H9 (cell line): ENCODE data around the gene PRR5L. TPM values are rescaled to one million over a fixed set of nuclear protein-coding genes. Genes with fewer than 3 reads are reported as not detected.

Experiments
- DNase-seq: peaks from one replicate; pipeline ENCODE4 v3.0.0-alpha.2; 2017
- H2AFZ ChIP-seq: one replicate; pipeline ENCODE4 v1.6.1; 2013; ENCODE audit warnings: mild to moderate bottlenecking, low read length, control low read depth, moderate library complexity
- H2AK5ac ChIP-seq: 2 replicates; pipeline ENCODE4 v1.6.1; 2013; ENCODE audit warnings: low read length, control low read depth, mixed read lengths; ENCODE audit not compliant: insufficient read length
- H2BK120ac ChIP-seq: one replicate; pipeline ENCODE4 v1.6.1; 2013; ENCODE audit warnings: low read depth, mild to moderate bottlenecking, low read length, control low read depth, inconsistent platforms; ENCODE audit not compliant: poor library complexity, severe bottlenecking
- H2BK12ac ChIP-seq: 2 replicates; pipeline ENCODE4 v1.6.1; 2013; ENCODE audit warnings: low read length, control low read depth, mixed read lengths, low read depth; ENCODE audit not compliant: insufficient read length
- H2BK15ac ChIP-seq: 2 replicates; pipeline ENCODE4 v1.6.1; 2013; ENCODE audit warnings: low read depth, low read length, control low read depth
- H2BK20ac ChIP-seq: one replicate; pipeline ENCODE4 v1.6.1; 2013; ENCODE audit warnings: low read depth, mild to moderate bottlenecking, low read length, control low read depth, inconsistent platforms; ENCODE audit not compliant: poor library complexity, severe bottlenecking
- H2BK5ac ChIP-seq: 2 replicates; pipeline ENCODE4 v1.6.1; 2013; ENCODE audit warnings: low read length, control low read depth, mixed read lengths; ENCODE audit not compliant: insufficient read length
- H3K14ac ChIP-seq: 2 replicates; pipeline ENCODE4 v1.6.1; 2013; ENCODE audit warnings: low read length, control low read depth; ENCODE audit not compliant: insufficient read depth
- H3K18ac ChIP-seq: 2 replicates; pipeline ENCODE4 v1.6.1; 2013; ENCODE audit warnings: low read depth, mild to moderate bottlenecking, mixed read lengths, low read length, control low read depth; ENCODE audit not compliant: insufficient read length
- H3K23ac ChIP-seq: 2 replicates; pipeline ENCODE4 v1.6.1; 2013; ENCODE audit warnings: low read length, control low read depth, mixed read lengths, low read depth; ENCODE audit not compliant: insufficient read length
- H3K23me2 ChIP-seq: 2 replicates; pipeline ENCODE4 v1.6.1; 2013; ENCODE audit warnings: low read depth, mild to moderate bottlenecking, mixed read lengths, low read length, control low read depth; ENCODE audit not compliant: insufficient read length, poor library complexity, severe bottlenecking
- H3K27ac ChIP-seq: 2 replicates; pipeline ENCODE4 v1.5.1; 2013; ENCODE audit warnings: low read length, control low read depth, mixed read lengths, low read depth; ENCODE audit not compliant: insufficient read length
- H3K27me3 ChIP-seq: 2 replicates; pipeline ENCODE4 v1.6.1; 2013; ENCODE audit warnings: low read length, control low read depth, inconsistent platforms; ENCODE audit not compliant: insufficient read depth
- H3K4ac ChIP-seq: 2 replicates; pipeline ENCODE4 v1.6.1; 2013; ENCODE audit warnings: low read depth, mild to moderate bottlenecking, control low read depth, inconsistent platforms, low read length, moderate library complexity
- H3K4me1 ChIP-seq: 2 replicates; pipeline ENCODE4 v1.6.1; 2013; ENCODE audit warnings: low read length, control low read depth, inconsistent platforms; ENCODE audit not compliant: insufficient read depth
- H3K4me2 ChIP-seq: 2 replicates; pipeline ENCODE4 v1.6.1; 2013; ENCODE audit warnings: low read length, control low read depth, mixed read lengths; ENCODE audit not compliant: insufficient read length, insufficient read depth
- H3K56ac ChIP-seq: 2 replicates; pipeline ENCODE4 v1.6.1; 2013; ENCODE audit warnings: low read depth, mild to moderate bottlenecking, mixed read lengths, low read length, control low read depth; ENCODE audit not compliant: insufficient read length
- H3K79me1 ChIP-seq: 2 replicates; pipeline ENCODE4 v1.6.1; 2013; ENCODE audit warnings: low read depth, mild to moderate bottlenecking, moderate library complexity, low read length, control low read depth, inconsistent platforms; ENCODE audit not compliant: insufficient read depth, poor library complexity, severe bottlenecking
- H3K79me2 ChIP-seq: 2 replicates; pipeline ENCODE4 v1.6.1; 2013; ENCODE audit warnings: low read length, control low read depth, inconsistent platforms; ENCODE audit not compliant: insufficient read depth
- H3K9ac ChIP-seq: 2 replicates; pipeline ENCODE4 v1.6.1; 2013; ENCODE audit warnings: low read length, control low read depth, mixed read lengths; ENCODE audit not compliant: insufficient read length; ENCODE audit errors: extremely low read depth
- H3K9me3 ChIP-seq: one replicate; pipeline ENCODE4 v1.6.1; 2013; ENCODE audit warnings: low read depth, low read length, inconsistent platforms; ENCODE audit not compliant: control insufficient read depth
- H3T11ph ChIP-seq: one replicate; pipeline ENCODE4 v1.6.1; 2013; ENCODE audit warnings: mild to moderate bottlenecking, low read length, control low read depth, inconsistent platforms
- H4K20me1 ChIP-seq: one replicate; pipeline ENCODE4 v1.6.1; 2013; ENCODE audit not compliant: control insufficient read depth, insufficient read length, insufficient read depth
- H4K5ac ChIP-seq: 2 replicates; pipeline ENCODE4 v1.6.1; 2013; ENCODE audit warnings: low read depth, mild to moderate bottlenecking, mixed read lengths, low read length, control low read depth; ENCODE audit not compliant: insufficient read length
- H4K8ac ChIP-seq: replicated peaks from 2 replicates; pipeline ENCODE4 v1.6.1; 2013; ENCODE audit warnings: low read length, control low read depth, mixed read lengths, low read depth; ENCODE audit not compliant: insufficient read length
- H4K91ac ChIP-seq: 2 replicates; pipeline ENCODE4 v1.6.1; 2013; ENCODE audit warnings: low read depth, mild to moderate bottlenecking, moderate library complexity, mixed read lengths, low read length, control low read depth; ENCODE audit not compliant: insufficient read length
- H3K27ac Mint-ChIP-seq, 3 experiments: 2 replicates in 2 of 3; 3 replicates in 1 of 3; pipeline ENCODE4 v1.8.0; 2020 to 2021; ENCODE audit warnings: mixed read lengths in 3 of 3, mild to moderate bottlenecking in 1 of 3, moderate library complexity in 1 of 3
- H3K27me3 Mint-ChIP-seq: 2 replicates; pipeline ENCODE4 v1.8.0; 2021; ENCODE audit warnings: low read depth, mild to moderate bottlenecking, moderate library complexity, mixed read lengths
- H3K36me3 Mint-ChIP-seq, 3 experiments: 2 replicates in 2 of 3; 3 replicates in 1 of 3; pipeline ENCODE4 v1.8.0; 2020 to 2021; ENCODE audit warnings: low read depth in 3 of 3, mixed read lengths in 3 of 3; ENCODE audit not compliant: insufficient read depth in 1 of 3
- H3K4me1 Mint-ChIP-seq, 2 experiments: 2 replicates each; pipeline ENCODE4 v1.8.0; 2020; ENCODE audit warnings: mixed read lengths in 2 of 2
- H3K4me3 Mint-ChIP-seq, 2 experiments: 2 replicates in 1 of 2; 3 replicates in 1 of 2; pipeline ENCODE4 v1.8.0; 2020 to 2021; ENCODE audit warnings: mild to moderate bottlenecking in 2 of 2, mixed read lengths in 2 of 2, moderate library complexity in 1 of 2
- H3K9me3 Mint-ChIP-seq, 2 experiments: 2 replicates in 1 of 2; 3 replicates in 1 of 2; pipeline ENCODE4 v1.8.0; 2020; ENCODE audit warnings: mild to moderate bottlenecking in 2 of 2, mixed read lengths in 2 of 2, moderate library complexity in 1 of 2
- WGBS: extraction: QIAGEN DNeasy Blood & Tissue Kit; methylation state at CpG from one replicate; pipeline ENCODE4 v1.1.7; 2013; ENCODE audit warnings: missing lambda C conversion rate, low lambda C conversion rate, mixed read lengths; ENCODE audit not compliant: insufficient read length; ENCODE audit errors: extremely low coverage; 5-methylcytosine and 5-hydroxymethylcytosine counted together
- total RNA-seq: library from RNA; stranded (reverse); gene quantifications from 2 replicates; pipeline ENCODE4 v1.2.1, GENCODE V29; 2021
- TF ChIP-seq, protein P1 (sequence below): fragments of 200-600 bp; sonication (generic); conservative IDR thresholded peaks from 3 replicates; pipeline ENCODE4 v1.8.0; 2021; ENCODE audit warnings: antibody characterized with exemption, mild to moderate bottlenecking

The PRR5L gene
- total RNA-seq, 1 experiment from 2014 or later: 5.6 TPM

DNA sequence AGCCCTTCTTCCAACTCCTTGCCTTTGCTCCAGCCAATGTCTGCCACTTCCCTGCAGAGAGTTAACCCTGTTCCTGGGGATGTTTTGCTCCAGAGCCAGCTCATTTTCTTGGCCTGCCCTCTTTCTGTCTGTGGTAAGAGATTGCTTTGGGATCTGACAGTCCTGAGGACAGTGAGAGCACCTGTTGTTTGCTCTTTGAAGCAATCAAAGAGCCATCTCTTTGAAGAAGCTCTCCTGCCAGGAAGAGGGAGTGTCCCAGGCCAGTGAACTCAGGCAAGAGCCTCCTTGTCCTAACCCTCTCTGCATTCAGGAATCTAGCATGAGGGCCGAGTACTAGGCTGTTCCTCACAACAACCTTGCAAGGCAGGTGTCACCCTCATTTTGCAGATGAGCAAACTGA lies 171.8 kb downstream of the PRR5L start:
- Histone ChIP-seq H3K4me1 (no peaks in the 10 kb centered on the region), H4K91ac (no peak overlapping the region), H3K23ac (no peak overlapping the region), H2BK5ac (no peak overlapping the region), H4K5ac (no peak overlapping the region), H2BK12ac (no peak overlapping the region), H3K9ac (no peak overlapping the region), H2BK20ac (no peak overlapping the region), H3K14ac (no peak overlapping the region), H3K79me1 (no peaks in the 10 kb centered on the region), H3K4me2 (no peak overlapping the region), H3K4ac (no peak overlapping the region), H3K56ac (no peak overlapping the region), H3K18ac (no peak overlapping the region), H2BK15ac (no peak overlapping the region), H3K9me3 (no peaks in the 10 kb centered on the region), H2AK5ac (no peak overlapping the region), H3T11ph (no peak overlapping the region), H3K23me2 (no peaks in the 10 kb centered on the region), H2BK120ac (no peak overlapping the region), H2AFZ (no peak overlapping the region), H4K8ac (no peak overlapping the region), H4K20me1 (no peaks in the 10 kb centered on the region), H3K27me3 (no peaks in the 10 kb centered on the region), H3K27ac (no peak overlapping the region), H3K79me2 (no peaks in the 10 kb centered on the region)
- peak overlapping the region in 1 of 3 experiments; percentile 55; a peak in 1 of 7 replicates for H3K27ac Mint-ChIP-seq
- TF ChIP-seq, protein P1, sequence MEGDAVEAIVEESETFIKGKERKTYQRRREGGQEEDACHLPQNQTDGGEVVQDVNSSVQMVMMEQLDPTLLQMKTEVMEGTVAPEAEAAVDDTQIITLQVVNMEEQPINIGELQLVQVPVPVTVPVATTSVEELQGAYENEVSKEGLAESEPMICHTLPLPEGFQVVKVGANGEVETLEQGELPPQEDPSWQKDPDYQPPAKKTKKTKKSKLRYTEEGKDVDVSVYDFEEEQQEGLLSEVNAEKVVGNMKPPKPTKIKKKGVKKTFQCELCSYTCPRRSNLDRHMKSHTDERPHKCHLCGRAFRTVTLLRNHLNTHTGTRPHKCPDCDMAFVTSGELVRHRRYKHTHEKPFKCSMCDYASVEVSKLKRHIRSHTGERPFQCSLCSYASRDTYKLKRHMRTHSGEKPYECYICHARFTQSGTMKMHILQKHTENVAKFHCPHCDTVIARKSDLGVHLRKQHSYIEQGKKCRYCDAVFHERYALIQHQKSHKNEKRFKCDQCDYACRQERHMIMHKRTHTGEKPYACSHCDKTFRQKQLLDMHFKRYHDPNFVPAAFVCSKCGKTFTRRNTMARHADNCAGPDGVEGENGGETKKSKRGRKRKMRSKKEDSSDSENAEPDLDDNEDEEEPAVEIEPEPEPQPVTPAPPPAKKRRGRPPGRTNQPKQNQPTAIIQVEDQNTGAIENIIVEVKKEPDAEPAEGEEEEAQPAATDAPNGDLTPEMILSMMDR: no peak
- no peak for DNase-seq
- no peaks in the 10 kb centered on the region for H3K36me3 Mint-ChIP-seq
- no peaks in the 10 kb centered on the region for H3K9me3 Mint-ChIP-seq
- peaks cover 9 to 13% of the 10 kb centered on the region in 2 experiments for H3K4me1 Mint-ChIP-seq
- WGBS: no CpG with 5 or more reads among the region's 1 CpG
- no peaks in the 10 kb centered on the region; the same call in 1 of the 2 replicates for H3K27me3 Mint-ChIP-seq
- no peak overlapping the region for H3K4me3 Mint-ChIP-seq
